ENCODE measurements around the gene GIGYF2.

GIGYF2 gene

DNA sequence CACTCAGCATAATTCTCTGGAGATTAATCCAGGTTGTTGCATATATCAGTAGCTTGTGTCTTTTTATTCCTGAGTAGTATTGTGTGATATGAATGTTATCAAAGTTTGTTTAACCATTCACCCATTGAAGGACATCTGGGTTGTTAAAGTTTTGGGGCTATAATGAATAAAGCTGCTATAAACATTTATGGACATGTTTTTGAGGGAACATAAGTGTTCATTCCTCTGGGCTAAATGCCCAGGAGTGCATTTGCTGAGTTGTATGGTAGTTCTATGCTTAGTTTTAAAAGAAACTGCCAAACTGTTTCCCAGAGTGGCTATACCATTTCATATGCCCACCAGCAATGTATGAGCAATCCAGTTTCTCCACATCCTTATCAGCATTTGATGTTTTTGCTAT, 101.1 kb downstream of the GIGYF2 start:
- no peak for TF ChIP-seq POLR2AphosphoS5 (IDR thresholded peaks at IDR 0.05; ENCODE audit: low read depth, low read length)
- no peak for TF ChIP-seq TAF1 (IDR thresholded peaks at IDR 0.05; ENCODE audit: borderline replicate concordance, insufficient read depth, low read length)
- no peak for TF ChIP-seq FOXP2 (optimal IDR thresholded peaks at IDR 0.05; ENCODE audit: borderline replicate concordance, extremely low read depth, extremely low read length, insufficient read depth)
- TF ChIP-seq SIN3A (IDR thresholded peaks at IDR 0.05; ENCODE audit: borderline replicate concordance, insufficient read depth, low read length), result no peak
- TF ChIP-seq, protein P1, sequence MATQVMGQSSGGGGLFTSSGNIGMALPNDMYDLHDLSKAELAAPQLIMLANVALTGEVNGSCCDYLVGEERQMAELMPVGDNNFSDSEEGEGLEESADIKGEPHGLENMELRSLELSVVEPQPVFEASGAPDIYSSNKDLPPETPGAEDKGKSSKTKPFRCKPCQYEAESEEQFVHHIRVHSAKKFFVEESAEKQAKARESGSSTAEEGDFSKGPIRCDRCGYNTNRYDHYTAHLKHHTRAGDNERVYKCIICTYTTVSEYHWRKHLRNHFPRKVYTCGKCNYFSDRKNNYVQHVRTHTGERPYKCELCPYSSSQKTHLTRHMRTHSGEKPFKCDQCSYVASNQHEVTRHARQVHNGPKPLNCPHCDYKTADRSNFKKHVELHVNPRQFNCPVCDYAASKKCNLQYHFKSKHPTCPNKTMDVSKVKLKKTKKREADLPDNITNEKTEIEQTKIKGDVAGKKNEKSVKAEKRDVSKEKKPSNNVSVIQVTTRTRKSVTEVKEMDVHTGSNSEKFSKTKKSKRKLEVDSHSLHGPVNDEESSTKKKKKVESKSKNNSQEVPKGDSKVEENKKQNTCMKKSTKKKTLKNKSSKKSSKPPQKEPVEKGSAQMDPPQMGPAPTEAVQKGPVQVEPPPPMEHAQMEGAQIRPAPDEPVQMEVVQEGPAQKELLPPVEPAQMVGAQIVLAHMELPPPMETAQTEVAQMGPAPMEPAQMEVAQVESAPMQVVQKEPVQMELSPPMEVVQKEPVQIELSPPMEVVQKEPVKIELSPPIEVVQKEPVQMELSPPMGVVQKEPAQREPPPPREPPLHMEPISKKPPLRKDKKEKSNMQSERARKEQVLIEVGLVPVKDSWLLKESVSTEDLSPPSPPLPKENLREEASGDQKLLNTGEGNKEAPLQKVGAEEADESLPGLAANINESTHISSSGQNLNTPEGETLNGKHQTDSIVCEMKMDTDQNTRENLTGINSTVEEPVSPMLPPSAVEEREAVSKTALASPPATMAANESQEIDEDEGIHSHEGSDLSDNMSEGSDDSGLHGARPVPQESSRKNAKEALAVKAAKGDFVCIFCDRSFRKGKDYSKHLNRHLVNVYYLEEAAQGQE (IDR thresholded peaks at IDR 0.05; ENCODE audit: insufficient read depth in 1 of 2, low read depth in 2 of 2, low read length in 2 of 2), result no peak

DNA sequence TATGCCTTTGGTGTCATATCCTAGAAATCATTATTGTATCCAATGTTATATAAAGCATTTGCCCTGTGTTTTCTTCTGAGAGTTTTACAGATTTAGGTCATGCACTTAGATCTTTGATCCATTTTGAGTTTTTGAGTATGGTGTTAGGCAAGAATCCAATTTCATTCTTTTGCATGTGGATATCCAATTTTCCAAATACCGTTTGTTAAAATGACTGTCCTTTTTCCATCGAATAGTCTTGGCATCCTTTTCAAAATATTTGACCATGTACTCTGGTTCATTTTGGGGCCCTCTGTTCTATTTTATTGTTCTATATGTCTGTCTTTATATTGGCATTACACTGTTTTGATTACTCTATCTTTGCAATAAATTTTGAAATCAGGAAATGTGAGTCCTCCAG, 103.0 kb downstream of the GIGYF2 start:
- TF ChIP-seq TAF1 (IDR thresholded peaks at IDR 0.05; ENCODE audit: borderline replicate concordance, insufficient read depth, low read length) (no peak), SIN3A (IDR thresholded peaks at IDR 0.05; ENCODE audit: borderline replicate concordance, insufficient read depth, low read length) (no peak), POLR2AphosphoS5 (IDR thresholded peaks at IDR 0.05; ENCODE audit: low read depth, low read length) (no peak), FOXP2 (optimal IDR thresholded peaks at IDR 0.05; ENCODE audit: borderline replicate concordance, extremely low read depth, extremely low read length, insufficient read depth) (no peak)
- TF ChIP-seq, protein P1 (IDR thresholded peaks at IDR 0.05; ENCODE audit: insufficient read depth in 1 of 2, low read depth in 2 of 2, low read length in 2 of 2), result no peak

DNA sequence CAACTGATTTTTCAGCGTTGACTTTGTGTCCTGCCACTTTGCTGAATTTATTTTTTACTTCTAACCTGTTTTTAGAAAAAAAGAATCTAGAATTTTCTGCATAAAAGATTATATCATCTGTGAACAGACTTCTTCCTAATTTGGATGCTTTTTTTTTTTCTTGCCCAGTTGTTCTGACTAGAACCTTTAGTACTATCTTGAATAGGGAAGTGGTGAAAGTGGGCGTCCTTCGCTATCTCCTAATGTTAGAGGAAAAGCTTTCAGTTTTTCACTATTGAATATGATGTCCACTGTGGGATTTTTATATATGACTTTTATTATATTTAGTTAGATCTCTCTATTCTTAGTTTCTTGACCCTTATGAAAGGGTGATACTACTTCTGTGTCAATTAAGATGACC, 105.0 kb downstream of the GIGYF2 start:
- no peak for TF ChIP-seq FOXP2 (optimal IDR thresholded peaks at IDR 0.05; ENCODE audit: borderline replicate concordance, extremely low read depth, extremely low read length, insufficient read depth)
- TF ChIP-seq TAF1 (IDR thresholded peaks at IDR 0.05; ENCODE audit: borderline replicate concordance, insufficient read depth, low read length), result no peak
- no peak for TF ChIP-seq SIN3A (IDR thresholded peaks at IDR 0.05; ENCODE audit: borderline replicate concordance, insufficient read depth, low read length)
- TF ChIP-seq, protein P1 (IDR thresholded peaks at IDR 0.05; ENCODE audit: insufficient read depth in 1 of 2, low read depth in 2 of 2, low read length in 2 of 2), result no peak
- TF ChIP-seq POLR2AphosphoS5 (IDR thresholded peaks at IDR 0.05; ENCODE audit: low read depth, low read length), result no peak

DNA sequence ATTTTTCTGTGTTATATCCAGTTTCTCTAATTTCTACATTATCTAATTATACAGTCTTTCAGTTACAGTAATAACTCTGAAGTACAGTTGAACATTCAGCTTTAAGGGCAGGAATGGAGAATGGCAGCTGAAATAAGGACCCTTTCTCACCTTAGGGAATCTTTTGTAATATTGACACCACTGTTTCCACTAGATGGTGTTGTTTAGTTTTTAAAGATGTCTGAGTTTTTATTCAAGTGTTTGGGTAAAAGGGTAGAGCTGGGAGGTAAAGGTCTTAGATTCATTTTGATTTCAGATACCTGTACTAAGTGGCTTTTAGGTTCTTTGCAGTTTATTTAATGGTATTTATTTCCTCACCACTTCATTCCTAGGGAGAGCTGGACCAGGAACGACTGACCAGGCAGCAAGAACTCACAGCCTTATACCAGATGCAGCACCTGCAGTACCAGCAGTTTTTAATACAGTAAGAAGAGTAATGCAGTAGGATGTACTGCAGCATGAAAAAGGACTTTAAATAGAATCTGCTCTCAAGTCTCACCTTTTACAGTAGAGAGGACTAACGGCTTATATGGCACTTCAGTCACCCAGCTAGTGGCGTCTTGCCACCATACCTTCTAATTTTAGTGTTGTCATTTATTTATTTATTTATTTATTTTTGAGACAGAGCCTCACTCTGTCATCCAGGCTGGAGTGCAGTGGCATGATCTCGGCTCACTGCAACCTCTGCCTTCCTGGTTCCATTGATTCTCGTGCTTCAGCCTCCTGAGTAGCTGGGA, 112.4 kb downstream of the GIGYF2 start:
- TF ChIP-seq, protein P1 (IDR thresholded peaks at IDR 0.05; ENCODE audit: insufficient read depth in 1 of 2, low read depth in 2 of 2, low read length in 2 of 2), result no peak
- no peak for TF ChIP-seq FOXP2 (optimal IDR thresholded peaks at IDR 0.05; ENCODE audit: borderline replicate concordance, extremely low read depth, extremely low read length, insufficient read depth)
- TF ChIP-seq TAF1 (IDR thresholded peaks at IDR 0.05; ENCODE audit: borderline replicate concordance, insufficient read depth, low read length), result no peak
- TF ChIP-seq SIN3A (IDR thresholded peaks at IDR 0.05; ENCODE audit: borderline replicate concordance, insufficient read depth, low read length), result no peak
- no peak for TF ChIP-seq POLR2AphosphoS5 (IDR thresholded peaks at IDR 0.05; ENCODE audit: low read depth, low read length)

Data from PFSK-1 (cell line).